Mammary epithelial cell (primary cell): ENCODE data around the gene TIMM50.

ENCODE experiments used
- EZH2 ChIP-seq: IDR thresholded peaks from 2 replicates; pipeline ENCODE4 v1.6.1; 2012; ENCODE audit warnings: low read length, inconsistent platforms, borderline replicate concordance
- TF ChIP-seq, protein P1 (sequence below), 2 donors: IDR thresholded peaks in 1 of 2; conservative IDR thresholded peaks in 1 of 2; 2 replicates each; pipeline ENCODE4 v1.5.1; 2011 to 2012; ENCODE audit warnings: inconsistent platforms in 2 of 2, low read length in 2 of 2, mild to moderate bottlenecking in 2 of 2, control low read depth in 1 of 2, low read depth in 1 of 2; ENCODE audit not compliant: insufficient read depth in 1 of 2; ENCODE audit errors: extremely low read depth in 1 of 2

DNA sequence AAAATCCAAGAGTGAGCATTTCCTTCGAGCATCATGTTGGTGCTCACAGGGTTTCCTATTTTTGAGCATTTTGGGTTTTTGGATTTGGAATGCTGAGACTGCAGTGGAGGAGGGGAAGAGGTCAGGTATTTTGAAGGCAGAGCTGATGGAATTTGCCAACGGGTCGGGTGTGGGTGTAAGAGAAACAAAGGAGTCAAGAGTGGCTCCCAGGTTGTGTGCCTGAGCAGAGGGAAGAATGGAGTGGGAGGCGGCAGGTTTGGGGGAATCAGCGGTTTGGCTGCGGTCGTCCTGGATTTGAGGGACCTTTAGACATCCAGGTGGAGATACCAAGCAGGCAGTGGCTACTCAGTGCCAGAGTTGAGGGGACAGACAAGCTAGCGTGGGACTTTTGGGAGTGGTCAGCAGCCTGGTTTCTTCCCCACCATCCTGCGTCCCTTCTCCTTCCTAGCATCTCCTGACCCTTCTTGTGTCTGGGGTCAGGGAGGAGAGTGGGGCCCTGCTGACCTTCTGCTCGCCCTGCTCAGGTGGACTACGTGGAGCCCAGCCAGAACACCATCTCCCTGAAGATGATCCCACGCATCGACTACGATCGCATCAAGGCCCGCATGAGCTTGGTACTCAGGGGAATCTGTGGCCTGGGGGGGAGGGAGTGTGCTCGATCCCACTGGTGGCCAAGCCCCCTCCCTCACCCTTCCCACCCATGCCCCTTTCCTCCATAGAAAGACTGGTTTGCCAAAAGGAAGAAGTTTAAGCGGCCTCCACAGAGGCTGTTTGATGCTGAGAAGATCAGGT is 14.5 kb upstream of the TIMM50 start:
- TF ChIP-seq, protein P1, sequence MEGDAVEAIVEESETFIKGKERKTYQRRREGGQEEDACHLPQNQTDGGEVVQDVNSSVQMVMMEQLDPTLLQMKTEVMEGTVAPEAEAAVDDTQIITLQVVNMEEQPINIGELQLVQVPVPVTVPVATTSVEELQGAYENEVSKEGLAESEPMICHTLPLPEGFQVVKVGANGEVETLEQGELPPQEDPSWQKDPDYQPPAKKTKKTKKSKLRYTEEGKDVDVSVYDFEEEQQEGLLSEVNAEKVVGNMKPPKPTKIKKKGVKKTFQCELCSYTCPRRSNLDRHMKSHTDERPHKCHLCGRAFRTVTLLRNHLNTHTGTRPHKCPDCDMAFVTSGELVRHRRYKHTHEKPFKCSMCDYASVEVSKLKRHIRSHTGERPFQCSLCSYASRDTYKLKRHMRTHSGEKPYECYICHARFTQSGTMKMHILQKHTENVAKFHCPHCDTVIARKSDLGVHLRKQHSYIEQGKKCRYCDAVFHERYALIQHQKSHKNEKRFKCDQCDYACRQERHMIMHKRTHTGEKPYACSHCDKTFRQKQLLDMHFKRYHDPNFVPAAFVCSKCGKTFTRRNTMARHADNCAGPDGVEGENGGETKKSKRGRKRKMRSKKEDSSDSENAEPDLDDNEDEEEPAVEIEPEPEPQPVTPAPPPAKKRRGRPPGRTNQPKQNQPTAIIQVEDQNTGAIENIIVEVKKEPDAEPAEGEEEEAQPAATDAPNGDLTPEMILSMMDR (conservative IDR thresholded peaks at IDR 0.05 in 1 of 2, IDR thresholded peaks at IDR 0.05 in 1 of 2; ENCODE audit: extremely low read depth in 1 of 2, insufficient read depth in 1 of 2, low read depth in 1 of 2, low read length in 2 of 2) = no peak
- no peak for TF ChIP-seq EZH2
